Neutrophil (primary cell): Measurements from ENCODE around the gene ATF7IP2.

Source experiments
- H3K27ac ChIP-seq: fragments of 200-600 bp; sonication (generic); 2 replicates; pipeline ENCODE4 v1.5.1; 2016; ENCODE audit warnings: mild to moderate bottlenecking, moderate library complexity
- H3K27me3 ChIP-seq: fragments of 200-600 bp; sonication (generic); 2 replicates; pipeline ENCODE4 v1.6.0; 2016; ENCODE audit warnings: mild to moderate bottlenecking
- H3K36me3 ChIP-seq: fragments of 200-600 bp; sonication (generic); 2 replicates; pipeline ENCODE4 v1.5.1; 2017
- H3K4me1 ChIP-seq, 2 experiments: fragments of 200-600 bp in 1 of 2; sonication (generic) in 1 of 2; 1 replicate in 1 of 2; 2 replicates in 1 of 2; pipeline versions ENCODE4 v1.5.1 to v1.6.1; 2013 to 2016; ENCODE audit warnings: low read depth in 1 of 2, low read length in 1 of 2, mild to moderate bottlenecking in 1 of 2, moderate library complexity in 1 of 2; ENCODE audit not compliant: control insufficient read depth in 1 of 2, insufficient read depth in 1 of 2
- H3K4me3 ChIP-seq, 2 experiments: fragments of 200-600 bp in 1 of 2; sonication (generic) in 1 of 2; 1 replicate in 1 of 2; 2 replicates in 1 of 2; pipeline ENCODE4 v1.5.1; 2013 to 2016; ENCODE audit warnings: low read depth in 1 of 2, low read length in 1 of 2, mild to moderate bottlenecking in 1 of 2, moderate library complexity in 1 of 2
- H3K9me3 ChIP-seq: fragments of 200-600 bp; sonication (generic); 2 replicates; pipeline ENCODE4 v1.5.1; 2016
- TF ChIP-seq, protein P1 (sequence below): fragments of 200-600 bp; sonication (generic); IDR thresholded peaks from 2 replicates; pipeline ENCODE4 v1.5.1; 2016; ENCODE audit warnings: antibody characterized with exemption

Gene ATF7IP2

DNA sequence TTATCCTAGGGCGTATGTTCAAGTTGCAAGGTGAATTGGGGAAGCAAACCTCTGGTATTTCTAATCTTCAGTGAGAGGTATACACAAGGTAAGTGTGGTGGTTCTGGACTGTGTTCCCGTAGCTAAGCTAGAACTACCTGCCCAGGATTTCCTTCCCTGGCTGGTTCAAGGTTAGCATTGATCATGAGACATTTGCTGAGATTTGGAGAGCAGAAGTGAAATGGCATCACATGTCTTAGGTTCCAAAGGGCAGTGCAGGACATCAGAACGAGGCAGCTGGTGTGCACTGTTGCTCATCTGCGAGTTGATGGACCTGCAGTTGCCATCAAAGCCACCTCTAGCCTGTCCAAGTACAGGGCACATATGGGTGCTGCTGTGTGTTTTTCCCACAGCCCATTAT lies 99.3 kb downstream of the ATF7IP2 start:
- no peaks in the 10 kb centered on the region for H3K36me3 ChIP-seq
- H3K9me3 ChIP-seq, result no peaks in the 10 kb centered on the region
- no peaks in the 10 kb centered on the region for H3K27me3 ChIP-seq
- no peaks in the 10 kb centered on the region for H3K4me1 ChIP-seq
- TF ChIP-seq, protein P1, sequence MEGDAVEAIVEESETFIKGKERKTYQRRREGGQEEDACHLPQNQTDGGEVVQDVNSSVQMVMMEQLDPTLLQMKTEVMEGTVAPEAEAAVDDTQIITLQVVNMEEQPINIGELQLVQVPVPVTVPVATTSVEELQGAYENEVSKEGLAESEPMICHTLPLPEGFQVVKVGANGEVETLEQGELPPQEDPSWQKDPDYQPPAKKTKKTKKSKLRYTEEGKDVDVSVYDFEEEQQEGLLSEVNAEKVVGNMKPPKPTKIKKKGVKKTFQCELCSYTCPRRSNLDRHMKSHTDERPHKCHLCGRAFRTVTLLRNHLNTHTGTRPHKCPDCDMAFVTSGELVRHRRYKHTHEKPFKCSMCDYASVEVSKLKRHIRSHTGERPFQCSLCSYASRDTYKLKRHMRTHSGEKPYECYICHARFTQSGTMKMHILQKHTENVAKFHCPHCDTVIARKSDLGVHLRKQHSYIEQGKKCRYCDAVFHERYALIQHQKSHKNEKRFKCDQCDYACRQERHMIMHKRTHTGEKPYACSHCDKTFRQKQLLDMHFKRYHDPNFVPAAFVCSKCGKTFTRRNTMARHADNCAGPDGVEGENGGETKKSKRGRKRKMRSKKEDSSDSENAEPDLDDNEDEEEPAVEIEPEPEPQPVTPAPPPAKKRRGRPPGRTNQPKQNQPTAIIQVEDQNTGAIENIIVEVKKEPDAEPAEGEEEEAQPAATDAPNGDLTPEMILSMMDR, result no peak
- H3K4me3 ChIP-seq, result no peak overlapping the region
- H3K27ac ChIP-seq, result no peak overlapping the region

GRCh38 chr16:10485698-10486382 lies 100.0 kb downstream of the ATF7IP2 start:
- TF ChIP-seq, protein P1, result no peak
- Histone ChIP-seq H3K27me3 (no peaks in the 10 kb centered on the region), H3K36me3 (no peaks in the 10 kb centered on the region), H3K27ac (no peak overlapping the region), H3K4me1 (no peaks in the 10 kb centered on the region), H3K4me3 (no peak overlapping the region), H3K9me3 (no peaks in the 10 kb centered on the region)

DNA sequence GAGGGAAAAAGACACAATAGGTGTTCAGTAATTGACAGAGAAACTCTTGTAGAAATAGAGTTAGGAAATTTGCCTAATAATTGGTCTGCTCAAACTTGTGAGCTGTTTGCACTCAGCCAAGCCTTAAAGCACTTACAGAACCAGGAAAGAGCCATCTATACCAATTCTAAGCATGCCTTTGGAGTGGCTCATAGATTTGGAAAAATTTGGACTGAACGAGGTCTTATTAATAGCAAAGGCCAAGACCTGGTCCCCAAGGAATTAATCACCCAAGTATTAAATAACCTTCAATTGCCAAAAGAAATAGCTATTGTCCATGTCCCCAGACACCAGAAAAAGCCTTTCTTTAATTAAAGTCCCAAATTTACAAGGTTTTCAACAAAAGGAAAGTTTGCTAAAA lies 104.3 kb downstream of the ATF7IP2 start:
- H3K27me3 ChIP-seq, result no peaks in the 10 kb centered on the region
- TF ChIP-seq, protein P1, result no peak
- H3K36me3 ChIP-seq, result no peaks in the 10 kb centered on the region
- no peak overlapping the region for H3K4me3 ChIP-seq
- H3K27ac ChIP-seq, result no peak overlapping the region
- no peaks in the 10 kb centered on the region for H3K4me1 ChIP-seq
- no peaks in the 10 kb centered on the region for H3K9me3 ChIP-seq

- H3K27ac ChIP-seq, result no peak overlapping the region
- TF ChIP-seq, protein P1, result no peak
- H3K4me3 ChIP-seq, result no peak overlapping the region
- no peaks in the 10 kb centered on the region for H3K9me3 ChIP-seq
- no peaks in the 10 kb centered on the region for H3K36me3 ChIP-seq
- no peaks in the 10 kb centered on the region for H3K27me3 ChIP-seq
- no peaks in the 10 kb centered on the region for H3K4me1 ChIP-seq
Observed at GRCh38 chr16:10493276-10493675, 107.4 kb downstream of the ATF7IP2 start.

DNA sequence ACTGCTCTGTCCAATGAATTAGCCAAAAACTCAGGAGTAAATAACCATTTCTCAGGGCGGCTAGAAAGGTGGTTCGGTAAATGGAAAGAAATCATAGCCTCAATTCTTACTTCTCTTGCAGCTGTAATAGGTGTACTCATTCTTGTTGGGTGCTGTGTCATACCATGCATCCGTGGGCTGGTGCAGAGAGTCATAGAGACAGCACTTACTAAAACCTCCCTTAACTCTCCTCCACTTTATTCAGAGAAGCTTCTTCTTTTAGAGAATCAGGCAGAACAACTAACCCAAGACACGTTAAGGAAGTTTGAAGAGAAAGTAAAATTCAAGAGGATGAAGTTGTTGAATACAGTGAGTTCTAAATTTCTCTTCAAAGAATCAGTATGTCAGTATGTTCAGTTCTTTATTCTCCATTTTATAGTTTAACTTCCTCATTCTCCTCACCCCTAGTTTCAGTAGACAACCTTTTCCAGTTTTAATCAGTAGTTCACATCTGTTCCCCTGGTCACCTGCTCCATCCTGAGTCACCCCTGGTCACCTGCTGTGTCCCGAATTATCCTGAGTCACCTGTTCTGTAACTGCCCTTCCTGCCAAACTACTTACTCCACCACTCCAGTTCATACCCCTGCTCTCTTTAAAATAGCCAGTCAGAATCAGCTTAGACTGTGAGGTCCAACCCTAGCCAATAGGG lies 108.6 kb downstream of the ATF7IP2 start:
- TF ChIP-seq, protein P1, result no peak
- Histone ChIP-seq H3K27me3 (no peaks in the 10 kb centered on the region), H3K27ac (no peak overlapping the region), H3K9me3 (no peaks in the 10 kb centered on the region), H3K4me3 (no peak overlapping the region), H3K36me3 (no peaks in the 10 kb centered on the region), H3K4me1 (no peaks in the 10 kb centered on the region)
